Activated CD4-positive, alpha-beta T cell treated with anti-CD3 and anti-CD28 coated beads, Interleukin-2, amount 50 U/mL, for 48 hours (primary cell): ENCODE measurements around the gene ELAVL3.

Experiments
- DNase-seq, 2 experiments: peaks; one replicate each; pipeline ENCODE4 v3.0.0-alpha.2; 2020

The ELAVL3 gene

GRCh38 chr19:11480715-11481533 lies at the start of gene ELAVL3:
Gene ELAVL3 (minus strand): TSS chr19:11481046. CDS start chr19:11480608, 438 bp downstream.
- no peak for DNase-seq

GRCh38 chr19:11530432-11530831 lies 49.6 kb upstream of the ELAVL3 start:
- peak; percentile 57 to 65 for DNase-seq

GRCh38 chr19:11528551-11529341 lies 47.9 kb upstream of the ELAVL3 start, which contains the start of gene ECSIT:
Gene ECSIT (minus strand): TSS chr19:11529134. CDS start chr19:11519170, 9,964 bp downstream.
- DNase-seq, result peak; percentile 93 to 96

- DNase-seq, result no peak
These were observed 38.3 kb upstream of the ELAVL3 start for GRCh38 chr19:11519138-11519537.

- DNase-seq, result no peak
These were observed 33.1 kb upstream of the ELAVL3 start for GRCh38 chr19:11513946-11514345.

DNA sequence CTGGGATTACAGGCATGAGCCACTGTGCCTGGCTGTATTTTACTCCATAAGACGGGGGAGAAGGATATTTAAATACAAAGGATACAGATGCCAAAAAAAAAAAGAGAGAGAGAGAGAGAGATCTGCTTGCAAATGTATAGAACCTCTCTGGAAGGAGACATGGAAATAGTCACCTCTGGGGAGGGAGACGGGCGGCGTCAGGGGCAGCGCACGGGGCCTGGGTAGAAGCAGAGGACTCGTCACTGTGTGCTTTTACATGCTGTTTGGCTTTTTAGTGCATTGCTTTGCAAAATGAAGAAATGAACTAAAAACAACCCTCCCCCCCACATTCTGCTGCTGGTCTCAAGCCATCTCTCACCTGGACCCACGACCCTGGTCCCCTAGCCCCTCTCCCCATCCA lies 29.6 kb upstream of the ELAVL3 start:
- DNase-seq, result no peak

DNA sequence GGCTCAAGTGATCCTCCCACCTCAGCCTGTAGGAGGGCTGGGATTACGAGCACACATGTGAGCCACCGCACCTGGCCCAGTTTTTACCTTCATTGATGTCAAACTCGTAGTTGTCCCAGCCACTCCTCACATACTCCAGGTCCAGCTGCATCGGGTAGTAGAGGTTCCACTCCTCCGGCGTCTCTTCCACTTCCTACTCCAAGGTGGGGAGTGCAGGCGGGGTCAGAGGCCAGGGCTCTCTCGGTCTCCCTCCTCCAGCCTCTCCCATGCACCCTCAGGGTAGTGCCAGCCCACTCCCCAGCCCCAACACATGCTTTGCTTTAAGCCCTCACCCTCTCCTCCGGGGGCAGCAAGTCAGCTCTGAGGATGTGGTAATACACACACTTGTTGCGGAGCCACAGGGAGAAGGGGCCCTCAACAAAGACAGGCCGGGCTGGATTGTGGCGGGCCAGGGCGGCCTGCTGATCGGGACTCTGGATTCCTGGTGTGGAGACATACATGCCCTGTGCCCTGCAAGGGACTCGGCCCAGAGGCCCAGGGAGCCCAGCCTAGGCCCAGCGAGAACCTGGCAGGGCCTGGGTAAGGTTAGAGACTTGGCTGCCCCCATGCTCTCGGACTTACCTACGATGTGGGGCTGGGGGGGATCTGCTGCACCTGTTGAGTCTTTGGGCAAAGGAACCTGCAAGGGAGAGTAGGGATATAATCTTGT lies 26.7 kb upstream of the ELAVL3 start:
- no peak for DNase-seq

- no peak for DNase-seq
These were observed 26.1 kb upstream of the ELAVL3 start for GRCh38 chr19:11506967-11507366.

DNA sequence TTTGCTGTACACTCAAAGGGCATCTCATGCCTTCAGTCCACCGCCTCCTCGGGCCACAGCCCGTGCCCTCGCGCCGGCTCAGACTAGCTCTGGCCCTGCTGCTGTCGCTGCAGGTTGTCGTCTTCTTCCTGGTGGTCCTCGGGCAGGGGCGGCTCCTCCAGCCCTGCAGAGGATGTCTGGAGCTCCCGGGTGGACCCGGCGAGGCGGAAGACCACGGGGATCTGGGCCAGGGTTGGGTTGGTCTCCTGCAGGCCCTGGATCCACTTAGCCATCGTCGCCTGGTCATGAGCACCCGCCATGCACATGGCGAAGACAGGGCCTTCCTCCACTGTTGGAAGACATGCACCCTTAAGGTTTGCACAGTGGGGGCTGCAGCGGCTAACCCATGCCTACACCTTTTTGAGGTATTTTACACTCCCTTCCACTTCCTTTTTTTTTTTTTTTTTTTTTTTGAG lies 25.3 kb upstream of the ELAVL3 start:
- DNase-seq, result no peak

DNA sequence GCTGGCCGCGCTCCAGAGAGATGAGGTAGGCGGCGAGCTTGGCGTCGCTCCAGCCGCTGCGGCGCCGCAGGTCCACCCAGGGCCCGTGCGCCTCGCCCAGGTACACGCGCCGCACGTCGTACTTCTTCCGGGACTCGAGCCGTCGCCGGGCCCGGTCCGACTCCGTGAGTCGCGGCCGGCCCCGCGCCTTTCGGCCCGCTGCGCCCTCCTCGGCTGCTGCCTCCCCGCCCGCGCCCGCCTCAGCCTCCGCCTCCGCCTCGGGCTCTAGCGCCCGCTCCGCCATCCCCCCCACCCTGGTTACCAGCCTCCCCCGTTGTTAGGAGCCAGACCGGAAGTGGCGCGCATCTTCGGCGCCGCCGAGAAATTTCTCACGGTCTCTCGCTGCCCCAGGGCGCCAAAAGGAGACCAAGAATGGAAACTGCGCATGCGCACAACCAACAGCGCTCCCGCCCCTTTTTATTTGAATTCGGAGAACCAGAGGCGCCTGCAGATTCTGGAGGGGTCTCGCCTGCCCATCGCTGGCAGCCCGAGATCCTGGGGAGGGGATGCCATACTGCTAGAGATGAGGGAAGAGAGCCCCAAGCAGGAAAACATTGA lies 24.8 kb upstream of the ELAVL3 start, which contains the start of gene ZNF653:
ZNF653 (minus strand) TSS at position 336 of the 597 bp plus-strand sequence; CDS start at position 283, 53 bp downstream.
- peak; percentile 93 to 95 for DNase-seq

DNA sequence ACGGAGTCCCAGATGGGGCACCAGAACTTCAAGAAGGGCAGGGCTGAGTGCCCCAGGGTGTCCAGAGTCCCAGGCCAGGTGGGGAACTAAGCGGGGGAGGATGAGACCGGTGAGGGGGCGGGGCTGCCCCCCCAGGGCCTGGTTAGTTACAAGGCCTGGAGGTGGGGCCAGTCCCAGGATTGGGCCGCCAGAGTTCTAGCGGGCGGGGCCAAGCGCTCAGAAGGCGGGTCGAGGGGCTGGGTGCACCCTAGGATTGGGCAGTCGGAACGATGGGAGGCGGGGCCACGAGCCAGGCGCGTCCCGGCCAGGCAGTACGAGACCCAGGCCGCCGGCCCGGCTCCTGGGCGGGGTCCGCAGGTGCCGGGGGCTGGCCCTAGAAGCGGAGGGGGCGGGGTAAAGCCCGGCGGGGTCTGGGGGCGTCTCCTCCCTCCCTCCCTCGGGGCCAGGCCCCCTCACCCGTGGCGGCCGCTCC lies 24.2 kb upstream of the ELAVL3 start:
- peak; percentile 99 for DNase-seq

GRCh38 chr19:11504502-11505031 lies 23.7 kb upstream of the ELAVL3 start:
- DNase-seq, result no peak

GRCh38 chr19:11499890-11500420 lies 19.1 kb upstream of the ELAVL3 start:
- no peak for DNase-seq

GRCh38 chr19:11499220-11499726 lies 18.4 kb upstream of the ELAVL3 start:
- no peak for DNase-seq

GRCh38 chr19:11496391-11497163 lies 15.7 kb upstream of the ELAVL3 start:
- peak; percentile 75 to 78 for DNase-seq

- DNase-seq, result no peak
These were observed 15.0 kb upstream of the ELAVL3 start for GRCh38 chr19:11495885-11496284.

DNA sequence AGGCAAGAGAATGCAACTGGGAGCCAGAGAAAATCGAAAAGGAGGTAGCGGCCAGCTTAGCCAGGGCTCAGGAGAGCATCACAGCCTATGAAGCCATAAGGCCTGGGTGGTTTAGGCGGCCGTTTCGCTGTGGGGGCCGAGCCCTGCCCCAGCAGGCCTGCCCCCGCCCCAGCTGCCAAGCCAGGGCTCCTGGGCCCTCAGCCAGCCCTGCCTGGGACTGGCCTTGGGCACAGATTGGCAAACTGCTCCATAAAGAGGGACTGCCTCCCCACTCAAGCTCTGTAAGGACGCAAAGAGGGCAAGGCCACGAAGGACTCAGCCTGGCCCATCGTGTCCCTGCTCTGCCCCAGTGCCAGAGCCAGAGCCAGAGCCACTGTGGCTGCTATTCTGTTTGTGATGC lies 14.6 kb upstream of the ELAVL3 start:
- DNase-seq, result no peak

GRCh38 chr19:11494634-11495285 lies 13.9 kb upstream of the ELAVL3 start:
- DNase-seq, result no peak

- no peak for DNase-seq
These were observed 8.5 kb upstream of the ELAVL3 start for GRCh38 chr19:11489378-11489777.
